ENCODE measurements around the gene DEFB108B.
"Not testable (repeated sequence)": the region's sequence is repeated elsewhere in the genome, so short reads cannot be mapped to it uniquely, and the experiment has no call there.

Gene DEFB108B

DNA sequence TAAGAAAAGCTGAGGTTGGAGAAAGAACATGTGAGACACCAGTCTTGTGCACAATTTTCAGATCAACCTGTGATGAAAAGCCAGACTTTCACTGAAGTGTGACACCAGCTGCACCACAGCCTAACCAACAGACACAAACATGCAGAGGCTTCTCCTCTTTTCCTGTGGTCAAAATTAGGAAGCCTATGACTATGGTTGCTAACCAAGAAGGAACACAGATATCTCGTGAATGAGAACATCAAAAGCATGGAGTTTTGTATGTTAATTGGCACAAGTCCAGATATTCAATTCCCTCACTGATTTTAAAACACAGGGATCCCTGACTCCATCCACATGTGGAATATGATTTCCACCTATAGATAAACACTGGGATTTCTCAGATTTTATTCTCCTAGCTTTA lies 11.5 kb upstream of the DEFB108B start:
- DNase-seq = not testable (repeated sequence)

- DNase-seq = not testable (repeated sequence)
These were observed 3.8 kb upstream of the DEFB108B start for GRCh38 chr11:71829247-71829646.

- DNase-seq = not testable (repeated sequence)
These were observed 3.3 kb upstream of the DEFB108B start for GRCh38 chr11:71829686-71830085.

DNA sequence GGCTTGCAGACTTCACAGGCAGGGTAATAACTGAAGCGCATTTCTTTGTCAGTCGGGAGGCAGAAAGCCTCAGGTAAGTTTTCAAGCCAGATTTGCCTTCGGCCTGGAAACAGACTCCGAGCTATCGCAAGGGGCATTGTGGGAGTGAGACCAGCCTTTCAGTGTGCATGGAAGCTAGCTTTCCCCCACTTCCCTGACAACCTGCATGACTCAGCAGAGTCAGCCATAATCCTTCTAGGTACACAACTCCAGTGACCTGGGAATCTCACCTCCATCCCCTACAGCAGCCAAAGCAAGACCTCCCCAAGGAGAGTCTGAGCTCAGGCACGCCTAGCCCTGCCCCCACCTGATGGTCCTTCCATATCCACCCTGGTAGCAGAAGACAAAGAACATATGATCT lies 9.7 kb downstream of the DEFB108B start:
- DNase-seq = not testable (repeated sequence)

DNA sequence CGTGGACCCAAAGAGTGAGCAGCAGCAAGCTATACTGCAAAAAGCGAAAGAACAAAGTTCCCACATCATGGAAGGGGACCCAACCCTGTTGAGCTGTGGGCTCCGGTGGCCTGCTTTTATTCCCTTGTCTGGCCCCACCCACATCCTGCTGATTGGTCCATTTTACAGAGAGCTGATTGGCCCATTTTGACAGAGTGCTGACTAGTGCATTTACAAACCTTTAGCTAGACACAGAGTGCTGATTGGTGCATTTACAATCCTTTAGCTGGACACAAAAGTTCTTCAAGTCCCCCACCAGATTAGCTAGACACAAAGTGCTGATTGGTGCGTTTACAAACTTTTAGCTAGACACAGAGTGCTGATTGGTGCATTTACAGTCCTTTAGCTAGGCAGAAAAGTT lies 10.4 kb downstream of the DEFB108B start:
- not testable (repeated sequence) for DNase-seq

- no peak for DNase-seq
These were observed 10.9 kb downstream of the DEFB108B start for GRCh38 chr11:71843858-71844257.

DNA sequence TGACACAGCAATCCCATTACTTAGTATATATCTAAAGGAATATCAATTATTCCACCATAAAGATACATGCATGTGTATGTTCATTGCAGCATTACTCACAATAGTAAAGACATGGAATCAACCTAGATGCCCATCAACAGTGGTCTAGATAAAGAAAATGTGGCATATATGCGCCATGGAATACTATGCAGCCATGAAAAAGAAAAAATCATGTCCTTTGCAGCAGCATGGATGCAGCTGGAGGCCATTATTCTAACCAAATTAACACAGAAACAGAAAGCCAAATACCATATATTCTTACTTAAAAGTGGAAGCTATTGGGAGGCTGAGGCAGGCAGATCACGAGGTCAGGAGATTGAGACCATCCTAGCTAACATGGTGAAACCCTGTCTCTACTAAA lies 20.9 kb downstream of the DEFB108B start:
- not testable (repeated sequence) for DNase-seq

DNA sequence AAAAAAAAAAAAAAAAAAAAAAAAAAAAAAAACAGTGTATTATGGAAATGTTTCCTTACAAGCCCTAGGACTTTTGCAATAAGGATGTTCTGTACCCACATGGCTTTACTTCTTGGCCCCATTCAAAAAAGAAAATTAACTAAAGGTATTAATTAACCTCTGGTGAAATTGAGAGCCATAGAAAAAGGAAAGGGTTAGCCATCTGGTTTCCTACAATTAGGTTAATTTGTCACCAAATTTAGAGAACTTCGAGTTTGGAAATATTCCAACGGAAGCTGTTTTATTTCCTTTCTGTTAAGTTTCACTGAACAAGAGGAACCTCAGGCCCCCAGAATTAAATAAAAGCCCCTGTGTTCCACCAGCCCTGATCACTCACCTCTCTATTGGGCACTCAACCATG lies 22.9 kb downstream of the DEFB108B start:
- DNase-seq = peak in 1 of 2 donors; percentile 15

DNA sequence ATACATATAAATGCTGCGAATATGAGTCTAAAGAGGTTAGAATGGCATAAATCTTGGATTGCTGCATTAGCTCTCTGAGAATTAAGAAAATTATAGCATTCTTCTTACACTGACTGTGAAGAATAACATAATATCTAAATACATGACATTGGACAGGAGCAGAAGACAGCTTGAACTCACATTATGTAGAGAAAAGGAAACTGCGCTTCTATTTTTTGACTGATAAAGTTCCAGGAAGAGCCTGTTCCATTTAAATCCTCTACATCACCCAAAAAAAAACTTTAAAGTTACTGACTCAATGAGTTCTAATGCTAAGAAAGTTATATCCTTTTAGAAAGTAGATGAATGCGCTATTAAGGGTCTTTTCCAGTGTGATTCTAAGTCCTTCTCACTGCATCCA lies 27.8 kb downstream of the DEFB108B start:
- DNase-seq = not testable (repeated sequence)

DNA sequence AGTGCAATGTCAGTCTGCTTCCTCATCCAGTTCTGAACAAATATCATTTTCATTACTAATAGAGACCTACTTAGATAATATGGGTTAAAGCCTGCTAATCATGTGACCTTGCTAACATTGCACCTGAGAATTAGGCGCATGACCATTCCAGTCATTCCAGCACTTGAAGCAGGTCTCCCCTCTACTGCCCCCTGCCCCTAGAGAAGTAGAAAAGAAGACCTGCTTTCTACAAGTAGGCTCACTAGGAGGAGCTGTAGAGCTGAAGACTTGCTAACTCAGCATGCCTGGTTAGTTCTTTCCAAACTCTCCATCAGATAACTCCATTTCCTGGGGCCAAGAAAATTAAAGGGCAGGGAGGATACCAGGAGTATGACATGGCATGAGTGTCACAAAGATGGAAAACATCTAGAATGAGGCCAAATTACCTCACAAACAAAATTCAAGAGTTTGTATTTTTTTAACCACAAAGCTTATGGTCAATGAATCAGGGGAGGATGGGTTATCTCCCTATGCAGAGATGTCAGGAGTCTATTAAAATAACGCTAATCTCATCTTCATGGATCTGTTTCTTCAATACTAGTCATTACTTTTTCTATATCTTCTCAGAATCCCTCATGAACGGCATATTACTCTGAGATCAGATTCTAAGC lies 31.1 kb downstream of the DEFB108B start:
- peak; percentile 44 to 51 for DNase-seq

- not testable (repeated sequence) for DNase-seq
These were observed 34.2 kb downstream of the DEFB108B start for GRCh38 chr11:71867209-71867608.

DNA sequence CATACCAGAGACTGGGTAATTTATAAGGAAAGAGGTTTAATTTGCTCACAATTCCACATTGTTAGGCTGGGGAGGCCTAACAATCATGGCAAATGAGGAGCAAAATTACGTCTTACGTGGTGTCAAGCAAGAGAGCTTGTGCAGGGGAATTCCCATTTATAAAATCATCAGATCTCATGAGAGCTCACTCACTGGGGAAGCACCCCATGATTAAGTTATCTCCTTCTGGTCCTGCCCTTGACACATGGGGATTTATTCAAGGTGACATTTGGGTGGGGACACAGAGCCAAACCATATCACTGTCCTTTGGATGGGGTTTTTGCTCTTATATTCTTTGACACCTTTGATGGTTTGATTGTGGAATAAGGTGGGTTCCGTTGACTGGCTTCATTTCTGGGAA lies 36.9 kb downstream of the DEFB108B start:
- DNase-seq = not testable (repeated sequence)

DNA sequence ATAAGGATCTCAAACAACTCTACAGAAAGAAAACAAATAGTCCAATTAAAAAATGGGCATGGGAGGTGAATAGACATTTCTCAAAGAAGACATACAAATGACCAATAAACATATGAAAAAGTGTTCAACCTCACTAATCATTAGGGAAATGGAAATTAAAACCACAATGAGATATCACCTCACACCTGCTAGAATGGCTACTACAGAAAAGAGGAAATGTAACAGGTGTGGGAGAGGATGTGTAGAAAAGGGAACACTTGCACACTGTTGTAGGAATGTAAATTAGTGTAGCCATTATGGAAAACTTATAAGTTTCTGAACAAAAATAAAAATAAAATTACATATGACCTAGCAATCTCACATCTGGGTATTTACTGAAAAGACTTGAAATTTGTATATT lies 37.7 kb downstream of the DEFB108B start:
- not testable (repeated sequence) for DNase-seq

- not testable (repeated sequence) for DNase-seq
These were observed 43.3 kb downstream of the DEFB108B start for GRCh38 chr11:71876262-71876661.

- DNase-seq = not testable (repeated sequence)
These were observed 45.1 kb downstream of the DEFB108B start, which contains the start of gene DEFB131B for GRCh38 chr11:71878059-71878458. TSS of gene DEFB131B (plus strand) at chr11:71878453. CDS start at chr11:71878453, 0 bp downstream.

- not testable (repeated sequence) for DNase-seq
These were observed 52.8 kb downstream of the DEFB108B start for GRCh38 chr11:71885806-71886205.

Data from inflammatory macrophage (primary cell).